ENCODE data around the gene CALN1.

CALN1 gene

GRCh38 chr7:72244826-72245398 is 167.2 kb downstream of the CALN1 start:
- TF ChIP-seq GATA2 (IDR thresholded peaks at IDR 0.05; ENCODE audit: low read depth, low read length) = no peak
- no peak for TF ChIP-seq GATA3 (IDR thresholded peaks at IDR 0.05; ENCODE audit: low read depth, low read length)

GRCh38 chr7:72243329-72243728 is 168.8 kb downstream of the CALN1 start:
- no peak for TF ChIP-seq GATA3 (IDR thresholded peaks at IDR 0.05; ENCODE audit: low read depth, low read length)
- TF ChIP-seq GATA2 (IDR thresholded peaks at IDR 0.05; ENCODE audit: low read depth, low read length) = no peak

- TF ChIP-seq GATA3 (IDR thresholded peaks at IDR 0.05; ENCODE audit: low read depth, low read length) (no peak), GATA2 (IDR thresholded peaks at IDR 0.05; ENCODE audit: low read depth, low read length) (no peak)
These were observed 176.8 kb downstream of the CALN1 start for GRCh38 chr7:72235351-72235750.

- TF ChIP-seq GATA2 (IDR thresholded peaks at IDR 0.05; ENCODE audit: low read depth, low read length) = no peak
- no peak for TF ChIP-seq GATA3 (IDR thresholded peaks at IDR 0.05; ENCODE audit: low read depth, low read length)
These were observed 178.1 kb downstream of the CALN1 start for GRCh38 chr7:72234086-72234485.

GRCh38 chr7:72230281-72230680 is 181.9 kb downstream of the CALN1 start:
- TF ChIP-seq GATA2 (IDR thresholded peaks at IDR 0.05; ENCODE audit: low read depth, low read length) = no peak

GRCh38 chr7:72223351-72223750 is 188.8 kb downstream of the CALN1 start:
- TF ChIP-seq GATA2 (IDR thresholded peaks at IDR 0.05; ENCODE audit: low read depth, low read length) = no peak
- no peak for TF ChIP-seq GATA3 (IDR thresholded peaks at IDR 0.05; ENCODE audit: low read depth, low read length)

GRCh38 chr7:72222136-72222535 is 190.0 kb downstream of the CALN1 start:
- TF ChIP-seq GATA2 (IDR thresholded peaks at IDR 0.05; ENCODE audit: low read depth, low read length) (no peak), GATA3 (IDR thresholded peaks at IDR 0.05; ENCODE audit: low read depth, low read length) (no peak)

GRCh38 chr7:72219500-72219899 is 192.6 kb downstream of the CALN1 start:
- TF ChIP-seq GATA3 (IDR thresholded peaks at IDR 0.05; ENCODE audit: low read depth, low read length) = no peak
- TF ChIP-seq GATA2 (IDR thresholded peaks at IDR 0.05; ENCODE audit: low read depth, low read length) = no peak

GRCh38 chr7:72217151-72217550 is 195.0 kb downstream of the CALN1 start:
- TF ChIP-seq GATA3 (IDR thresholded peaks at IDR 0.05; ENCODE audit: low read depth, low read length) (no peak), GATA2 (IDR thresholded peaks at IDR 0.05; ENCODE audit: low read depth, low read length) (no peak)

GRCh38 chr7:72213769-72214168 is 198.4 kb downstream of the CALN1 start:
- no peak for TF ChIP-seq GATA3 (IDR thresholded peaks at IDR 0.05; ENCODE audit: low read depth, low read length)
- TF ChIP-seq GATA2 (IDR thresholded peaks at IDR 0.05; ENCODE audit: low read depth, low read length) = no peak

- TF ChIP-seq GATA3 (IDR thresholded peaks at IDR 0.05; ENCODE audit: low read depth, low read length) (no peak), GATA2 (IDR thresholded peaks at IDR 0.05; ENCODE audit: low read depth, low read length) (no peak)
These were observed 199.1 kb downstream of the CALN1 start for GRCh38 chr7:72213081-72213480.

- TF ChIP-seq GATA2 (IDR thresholded peaks at IDR 0.05; ENCODE audit: low read depth, low read length) (no peak), GATA3 (IDR thresholded peaks at IDR 0.05; ENCODE audit: low read depth, low read length) (no peak)
These were observed 201.0 kb downstream of the CALN1 start for GRCh38 chr7:72211175-72211574.

GRCh38 chr7:72196176-72196575 is 216.0 kb downstream of the CALN1 start:
- no peak for TF ChIP-seq GATA2 (IDR thresholded peaks at IDR 0.05; ENCODE audit: low read depth, low read length)
- no peak for TF ChIP-seq GATA3 (IDR thresholded peaks at IDR 0.05; ENCODE audit: low read depth, low read length)

GRCh38 chr7:72190919-72191318 is 221.2 kb downstream of the CALN1 start:
- no peak for TF ChIP-seq GATA2 (IDR thresholded peaks at IDR 0.05; ENCODE audit: low read depth, low read length)
- TF ChIP-seq GATA3 (IDR thresholded peaks at IDR 0.05; ENCODE audit: low read depth, low read length) = no peak

- no peak for TF ChIP-seq GATA3 (IDR thresholded peaks at IDR 0.05; ENCODE audit: low read depth, low read length)
- TF ChIP-seq GATA2 (IDR thresholded peaks at IDR 0.05; ENCODE audit: low read depth, low read length) = no peak
These were observed 222.0 kb downstream of the CALN1 start for GRCh38 chr7:72190146-72190545.

GRCh38 chr7:72187179-72187578 is 225.0 kb downstream of the CALN1 start:
- TF ChIP-seq GATA3 (IDR thresholded peaks at IDR 0.05; ENCODE audit: low read depth, low read length) (no peak), GATA2 (IDR thresholded peaks at IDR 0.05; ENCODE audit: low read depth, low read length) (no peak)

All from SH-SY5Y (cell line).